Tibial nerve (tissue), 4 donors: Measurements from ENCODE around the gene NKAIN2. TPM values are rescaled to one million over a fixed set of nuclear protein-coding genes. Genes with fewer than 3 reads are reported as not detected.

ENCODE experiments used
- DNase-seq, 2 donors: peaks; one replicate each; pipeline ENCODE4 v3.0.0-alpha.2; 2019; ENCODE audit warnings: low spot score in 2 of 2
- H3K27ac ChIP-seq, 4 donors: fragments of 200-600 bp; sonication (generic) in 3 of 4; one replicate each; pipeline ENCODE4 v1.5.1; 2017 to 2019; ENCODE audit warnings: mild to moderate bottlenecking in 1 of 4
- H3K27me3 ChIP-seq, 2 donors: fragments of 200-600 bp; sonication (generic) in 1 of 2; one replicate each; pipeline versions ENCODE4 v1.5.1 to v1.6.0; 2017 to 2019
- H3K36me3 ChIP-seq, 3 donors: fragments of 200-600 bp; sonication (generic); one replicate each; pipeline ENCODE4 v1.5.1; 2018 to 2019
- H3K4me1 ChIP-seq, 4 donors: fragments of 200-600 bp; sonication (generic) in 3 of 4; one replicate each; pipeline ENCODE4 v1.5.1; 2017 to 2019
- H3K4me3 ChIP-seq, 4 donors: fragments of 200-600 bp; sonication (generic) in 3 of 4; one replicate each; pipeline ENCODE4 v1.5.1; 2017 to 2019; ENCODE audit warnings: mild to moderate bottlenecking in 1 of 4, moderate library complexity in 1 of 4
- H3K9me3 ChIP-seq, 4 donors: fragments of 200-600 bp; sonication (generic) in 3 of 4; one replicate each; pipeline ENCODE4 v1.5.1; 2017 to 2019
- EP300 ChIP-seq, 2 donors: sonication (generic); formaldehyde crosslinking; IDR thresholded peaks; one replicate each; pipeline ENCODE4 v1.6.1; 2017; ENCODE audit warnings: antibody characterized with exemption in 2 of 2, mild to moderate bottlenecking in 1 of 2
- POLR2A ChIP-seq, 2 donors: fragments of 450-650 bp; IDR thresholded peaks; one replicate each; pipeline ENCODE4 v1.6.1; 2017; ENCODE audit warnings: antibody characterized with exemption in 2 of 2, mild to moderate bottlenecking in 2 of 2, moderate library complexity in 2 of 2
- WGBS, 2 donors: methylation state at CpG; one replicate each; pipeline ENCODE4 v1.1.5; 2018; 5-methylcytosine and 5-hydroxymethylcytosine counted together
- total RNA-seq, 4 donors: library from RNA; depleted of rRNA; stranded (reverse); fragments of >200 nt; gene quantifications; one replicate each; pipeline ENCODE4 v1.1.0, GENCODE V29; 2016
- TF ChIP-seq, protein P1 (sequence below), 5 experiments: fragments of 200-600 bp in 3 of 5; fragments of 450-650 bp in 2 of 5; sonication (generic) in 3 of 5; IDR thresholded peaks; one replicate each; pipeline ENCODE4 v1.5.1; 2016 to 2019; ENCODE audit warnings: antibody characterized with exemption in 5 of 5, mild to moderate bottlenecking in 3 of 5, moderate library complexity in 2 of 5

NKAIN2 gene
- total RNA-seq, 4 donors from 2014 or later, result 8.1 to 20.8 (median 15.2) TPM

- Histone ChIP-seq H3K27me3 (no peaks in the 10 kb centered on the region), H3K9me3 (no peaks in the 10 kb centered on the region), H3K4me3 (no peak overlapping the region), H3K4me1 (peaks cover 0 to 7% (median 0%) of the 10 kb centered on the region in 4 donors), H3K36me3 (no peaks in the 10 kb centered on the region), H3K27ac (no peak overlapping the region)
- DNase-seq, result no peak
- TF ChIP-seq EP300 (IDR thresholded peaks at IDR 0.05) (no peak), POLR2A (IDR thresholded peaks at IDR 0.05) (no peak)
- TF ChIP-seq, protein P1, sequence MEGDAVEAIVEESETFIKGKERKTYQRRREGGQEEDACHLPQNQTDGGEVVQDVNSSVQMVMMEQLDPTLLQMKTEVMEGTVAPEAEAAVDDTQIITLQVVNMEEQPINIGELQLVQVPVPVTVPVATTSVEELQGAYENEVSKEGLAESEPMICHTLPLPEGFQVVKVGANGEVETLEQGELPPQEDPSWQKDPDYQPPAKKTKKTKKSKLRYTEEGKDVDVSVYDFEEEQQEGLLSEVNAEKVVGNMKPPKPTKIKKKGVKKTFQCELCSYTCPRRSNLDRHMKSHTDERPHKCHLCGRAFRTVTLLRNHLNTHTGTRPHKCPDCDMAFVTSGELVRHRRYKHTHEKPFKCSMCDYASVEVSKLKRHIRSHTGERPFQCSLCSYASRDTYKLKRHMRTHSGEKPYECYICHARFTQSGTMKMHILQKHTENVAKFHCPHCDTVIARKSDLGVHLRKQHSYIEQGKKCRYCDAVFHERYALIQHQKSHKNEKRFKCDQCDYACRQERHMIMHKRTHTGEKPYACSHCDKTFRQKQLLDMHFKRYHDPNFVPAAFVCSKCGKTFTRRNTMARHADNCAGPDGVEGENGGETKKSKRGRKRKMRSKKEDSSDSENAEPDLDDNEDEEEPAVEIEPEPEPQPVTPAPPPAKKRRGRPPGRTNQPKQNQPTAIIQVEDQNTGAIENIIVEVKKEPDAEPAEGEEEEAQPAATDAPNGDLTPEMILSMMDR (IDR thresholded peaks at IDR 0.05), result no peak
- 78 to 80% methylated on average over 2 of the region's 2 CpGs for WGBS, 2 donors
These were observed 399.6 kb downstream of the NKAIN2 start for GRCh38 chr6:124203101-124203811.

DNA sequence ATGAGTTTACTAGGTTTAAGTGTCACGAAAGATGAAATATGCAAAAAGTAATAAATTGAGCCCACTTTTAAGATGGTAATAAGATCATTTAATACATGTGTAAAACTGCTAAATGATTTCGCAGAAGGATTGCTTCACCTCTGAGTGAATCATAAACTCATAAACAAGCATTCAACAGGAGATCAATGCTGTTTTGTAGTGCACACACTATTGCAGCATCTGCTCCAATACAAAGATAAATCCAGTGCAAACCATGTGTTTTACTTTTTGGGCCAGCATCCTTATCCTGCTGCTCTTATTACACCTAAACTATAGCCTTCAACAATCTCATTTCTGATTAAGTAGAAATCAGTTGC lies 400.1 kb downstream of the NKAIN2 start:
- H3K36me3 ChIP-seq, result no peaks in the 10 kb centered on the region
- H3K27me3 ChIP-seq, result no peaks in the 10 kb centered on the region
- no peak overlapping the region for H3K27ac ChIP-seq
- peaks cover 0 to 7% (median 0%) of the 10 kb centered on the region in 4 donors for H3K4me1 ChIP-seq
- no peak overlapping the region for H3K4me3 ChIP-seq
- DNase-seq, result no peak
- no peaks in the 10 kb centered on the region for H3K9me3 ChIP-seq
- no peak for TF ChIP-seq EP300 (IDR thresholded peaks at IDR 0.05)
- WGBS, 2 donors, result 71 to 93% methylated on average over 2 of the region's 2 CpGs

GRCh38 chr6:124205921-124206320 lies 402.3 kb downstream of the NKAIN2 start:
- Histone ChIP-seq H3K4me1 (peaks cover 0 to 7% (median 0%) of the 10 kb centered on the region in 4 donors), H3K4me3 (no peak overlapping the region), H3K9me3 (no peaks in the 10 kb centered on the region), H3K27me3 (no peaks in the 10 kb centered on the region), H3K36me3 (no peaks in the 10 kb centered on the region), H3K27ac (no peak overlapping the region)
- TF ChIP-seq, protein P1 (IDR thresholded peaks at IDR 0.05), result no peak
- TF ChIP-seq EP300 (IDR thresholded peaks at IDR 0.05), result no peak
- no peak for TF ChIP-seq POLR2A (IDR thresholded peaks at IDR 0.05)
- 72 to 76% methylated on average over 2 of the region's 2 CpGs for WGBS, 2 donors
- DNase-seq, result no peak

DNA sequence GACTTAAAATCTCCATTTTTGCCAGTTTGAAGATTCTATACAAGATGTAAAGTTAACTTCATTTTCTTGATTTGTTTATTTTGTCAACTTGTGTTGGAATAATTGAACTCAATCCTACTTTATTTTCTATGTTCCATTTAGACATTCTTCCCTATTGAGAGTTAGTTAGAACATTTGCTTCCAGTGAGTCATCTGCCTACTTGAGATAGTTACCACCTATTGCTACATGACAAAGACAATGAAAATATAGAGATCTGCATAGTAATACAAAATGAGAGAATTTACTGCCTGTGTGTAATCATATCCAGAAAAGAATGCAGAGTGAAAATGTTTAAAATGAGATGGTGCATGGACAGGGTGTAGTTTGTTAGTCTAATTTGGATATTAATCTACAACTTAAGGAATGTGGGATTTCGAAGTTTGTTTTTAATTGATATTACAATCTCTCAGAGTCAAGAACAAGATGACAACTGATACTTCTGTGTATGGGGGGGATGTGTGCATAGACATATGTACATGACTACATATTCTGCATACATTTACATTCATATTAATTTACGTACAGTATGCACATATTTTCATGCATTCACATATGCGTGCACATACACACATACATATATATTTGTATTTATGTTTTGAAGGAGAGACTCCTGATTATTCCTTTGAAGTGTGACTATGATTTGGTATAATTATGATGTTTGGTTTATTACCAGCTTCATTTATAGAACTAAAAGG lies 420.1 kb downstream of the NKAIN2 start:
- WGBS, 2 donors, result 92% methylated on average over 3 of the region's 3 CpGs
- H3K27ac ChIP-seq, result no peak overlapping the region
- no peaks in the 10 kb centered on the region for H3K4me1 ChIP-seq
- peaks cover 0 to 3% (median 0%) of the 10 kb centered on the region in 4 donors for H3K9me3 ChIP-seq
- DNase-seq, result no peak
- H3K27me3 ChIP-seq, result no peaks in the 10 kb centered on the region
- H3K36me3 ChIP-seq, result no peaks in the 10 kb centered on the region
- H3K4me3 ChIP-seq, result no peak overlapping the region
- TF ChIP-seq, protein P1 (IDR thresholded peaks at IDR 0.05), result no peak
- TF ChIP-seq POLR2A (IDR thresholded peaks at IDR 0.05) (no peak), EP300 (IDR thresholded peaks at IDR 0.05) (no peak)

DNA sequence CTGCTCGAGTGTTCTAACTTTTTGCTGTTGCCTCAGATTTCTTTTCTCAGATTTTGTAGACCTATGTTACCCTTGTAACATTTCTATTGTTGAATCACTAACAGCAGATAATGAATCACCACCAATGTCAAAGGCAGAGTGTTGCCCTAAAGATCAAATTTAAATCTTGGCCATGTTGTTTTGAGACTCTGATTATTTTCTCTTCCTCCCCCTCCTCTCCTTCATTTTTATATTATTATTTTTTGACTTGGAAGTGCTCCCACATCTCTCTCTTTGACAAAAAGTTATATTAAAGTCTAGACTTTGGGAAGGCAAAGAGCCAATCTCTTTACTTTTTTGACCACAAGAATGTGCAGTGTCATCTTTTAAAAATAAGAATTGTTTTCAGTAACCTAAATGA lies 422.7 kb downstream of the NKAIN2 start:
- no peaks in the 10 kb centered on the region for H3K4me1 ChIP-seq
- 35 to 37% methylated on average over 1 of the region's 1 CpG for WGBS, 2 donors

More for the DNA sequence above, 422.7 kb downstream of the NKAIN2 start:
- Histone ChIP-seq H3K9me3 (peaks cover 0 to 16% (median 0%) of the 10 kb centered on the region in 4 donors), H3K36me3 (no peaks in the 10 kb centered on the region), H3K27me3 (no peaks in the 10 kb centered on the region), H3K27ac (no peak overlapping the region), H3K4me3 (no peak overlapping the region)
- TF ChIP-seq EP300 (IDR thresholded peaks at IDR 0.05) (no peak), POLR2A (IDR thresholded peaks at IDR 0.05) (no peak)
- TF ChIP-seq, protein P1 (IDR thresholded peaks at IDR 0.05), result no peak
- no peak for DNase-seq
